Stromal cell of bone marrow (primary cell): ENCODE data around the gene TMEM221.
A peak's percentile ranks its signal among the peaks of the same experiment; 100 is the strongest.

Source experiments
- DNase-seq: peaks from one replicate; pipeline ENCODE4 v3.0.0-alpha.2; 2012; ENCODE audit warnings: low read depth

The TMEM221 gene

DNA sequence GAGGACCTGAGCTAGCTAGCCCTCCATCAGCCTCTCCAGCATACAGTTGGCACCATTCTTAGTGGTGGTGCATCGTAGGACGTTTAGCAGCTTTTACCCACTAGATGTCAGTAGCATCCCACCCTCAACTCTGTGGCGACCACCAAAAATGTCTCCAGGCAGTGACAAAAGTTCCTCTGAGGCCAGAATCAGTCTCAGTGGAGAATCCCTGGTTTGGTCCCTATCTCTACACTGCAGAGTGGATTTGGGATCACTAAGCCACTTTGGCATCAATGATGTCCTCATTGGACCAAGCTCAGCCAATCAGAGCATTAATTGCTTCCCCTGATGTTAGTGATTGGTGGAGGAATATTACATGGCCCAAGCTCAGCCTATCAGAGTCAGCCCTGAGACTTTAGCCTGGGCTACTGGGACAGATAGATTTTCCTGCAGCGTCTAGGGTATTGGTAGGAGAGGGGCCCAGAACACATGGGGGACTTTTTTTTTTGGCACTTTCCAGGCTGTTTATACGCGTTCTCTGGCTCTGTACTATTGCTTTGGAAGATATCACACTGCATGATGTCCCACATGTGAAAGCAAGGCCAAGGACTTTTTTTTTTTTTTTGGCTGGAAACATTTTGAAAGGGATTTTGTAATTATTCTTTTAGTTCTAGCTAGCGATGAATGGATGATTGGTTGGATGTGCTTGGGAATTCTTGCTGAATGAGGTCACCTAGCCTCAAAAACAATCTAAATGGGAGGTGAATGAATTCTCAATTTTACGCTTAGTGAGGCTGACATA is 7.0 kb downstream of the TMEM221 start:
- DNase-seq = no peak

- DNase-seq = no peak
Observed at GRCh38 chr19:17436874-17437267, 11.6 kb downstream of the TMEM221 start.

- no peak for DNase-seq
Observed at GRCh38 chr19:17436094-17436873, 12.2 kb downstream of the TMEM221 start.

GRCh38 chr19:17435218-17435617 is 13.2 kb downstream of the TMEM221 start:
- DNase-seq = no peak

DNA sequence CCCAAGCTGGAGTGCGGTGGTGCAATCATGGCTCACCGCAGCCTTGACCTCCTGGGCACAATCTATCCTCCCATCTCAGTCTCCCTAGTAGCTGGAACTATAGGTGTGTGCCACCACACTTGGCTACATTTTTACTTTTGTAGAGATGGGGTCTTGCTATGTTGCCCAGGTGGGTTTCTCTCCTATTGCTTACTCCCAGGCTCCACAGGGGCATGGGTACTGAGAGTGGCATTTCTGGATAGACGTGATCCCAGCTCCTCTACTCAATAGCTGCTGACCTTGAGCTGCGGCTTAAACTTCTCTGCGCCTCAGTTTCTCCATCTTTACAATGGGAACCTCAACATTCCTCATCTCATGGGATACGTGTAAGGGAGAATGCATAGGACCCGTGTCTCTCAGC is 17.1 kb downstream of the TMEM221 start:
- no peak for DNase-seq

GRCh38 chr19:17429641-17430113 is 18.8 kb downstream of the TMEM221 start:
- DNase-seq = no peak

GRCh38 chr19:17424743-17425365 is 23.6 kb downstream of the TMEM221 start:
- no peak for DNase-seq

DNA sequence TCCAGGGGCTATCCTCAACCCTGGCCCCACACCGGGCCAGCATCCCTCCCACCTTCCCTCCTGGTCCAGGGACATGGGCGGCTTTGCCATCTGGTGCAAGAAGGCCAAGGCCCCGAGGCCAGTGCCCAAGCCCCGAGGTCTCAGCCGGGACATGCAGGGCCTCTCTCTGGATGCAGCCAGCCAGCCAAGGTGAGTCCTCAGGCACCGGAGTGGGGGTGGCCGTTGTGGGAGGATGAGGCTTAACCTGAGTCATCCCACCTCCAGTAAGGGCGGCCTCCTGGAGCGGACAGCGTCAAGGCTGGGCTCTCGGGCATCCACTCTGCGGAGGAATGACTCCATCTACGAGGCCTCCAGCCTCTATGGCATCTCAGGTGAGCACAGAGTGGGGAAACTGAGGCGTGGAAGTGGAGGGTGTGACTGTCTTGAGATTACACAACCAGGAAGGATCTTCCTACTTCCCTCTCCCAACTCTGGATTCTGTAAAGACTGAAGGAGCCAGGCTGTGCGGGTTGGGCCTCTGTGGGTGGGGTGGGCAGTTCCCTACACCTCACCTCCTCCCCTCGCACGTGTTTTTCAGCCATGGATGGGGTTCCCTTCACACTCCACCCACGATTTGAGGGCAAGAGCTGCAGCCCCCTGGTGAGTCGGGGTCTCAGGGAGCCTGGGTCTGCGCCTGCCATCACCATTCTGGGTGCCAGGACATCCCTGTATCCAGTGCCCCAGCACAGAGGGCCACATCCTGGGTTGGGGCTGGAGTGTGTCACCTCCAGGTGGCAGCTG is 24.8 kb downstream of the TMEM221 start:
- DNase-seq = no peak

DNA sequence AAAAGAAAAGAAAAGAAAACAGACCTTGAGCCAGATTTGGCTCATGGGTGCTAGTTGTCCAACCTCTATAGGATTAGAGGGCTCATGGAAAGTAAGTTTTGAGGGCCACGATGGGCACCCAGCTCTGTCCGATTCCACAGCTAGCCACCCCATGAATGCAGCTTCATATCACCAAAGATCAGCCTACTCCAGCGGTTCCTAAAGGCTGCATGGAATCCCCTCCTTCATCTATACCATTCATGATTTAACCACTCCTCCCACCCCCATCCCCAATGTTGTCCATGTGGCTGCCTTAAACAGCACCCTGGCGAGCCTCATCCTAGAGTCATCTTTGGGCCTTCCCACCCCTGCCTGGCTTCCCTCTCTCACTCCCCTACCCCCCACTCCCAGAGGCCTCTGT is 26.5 kb downstream of the TMEM221 start:
- no peak for DNase-seq

- DNase-seq = no peak
Observed at GRCh38 chr19:17420475-17420924, 28.0 kb downstream of the TMEM221 start.

DNA sequence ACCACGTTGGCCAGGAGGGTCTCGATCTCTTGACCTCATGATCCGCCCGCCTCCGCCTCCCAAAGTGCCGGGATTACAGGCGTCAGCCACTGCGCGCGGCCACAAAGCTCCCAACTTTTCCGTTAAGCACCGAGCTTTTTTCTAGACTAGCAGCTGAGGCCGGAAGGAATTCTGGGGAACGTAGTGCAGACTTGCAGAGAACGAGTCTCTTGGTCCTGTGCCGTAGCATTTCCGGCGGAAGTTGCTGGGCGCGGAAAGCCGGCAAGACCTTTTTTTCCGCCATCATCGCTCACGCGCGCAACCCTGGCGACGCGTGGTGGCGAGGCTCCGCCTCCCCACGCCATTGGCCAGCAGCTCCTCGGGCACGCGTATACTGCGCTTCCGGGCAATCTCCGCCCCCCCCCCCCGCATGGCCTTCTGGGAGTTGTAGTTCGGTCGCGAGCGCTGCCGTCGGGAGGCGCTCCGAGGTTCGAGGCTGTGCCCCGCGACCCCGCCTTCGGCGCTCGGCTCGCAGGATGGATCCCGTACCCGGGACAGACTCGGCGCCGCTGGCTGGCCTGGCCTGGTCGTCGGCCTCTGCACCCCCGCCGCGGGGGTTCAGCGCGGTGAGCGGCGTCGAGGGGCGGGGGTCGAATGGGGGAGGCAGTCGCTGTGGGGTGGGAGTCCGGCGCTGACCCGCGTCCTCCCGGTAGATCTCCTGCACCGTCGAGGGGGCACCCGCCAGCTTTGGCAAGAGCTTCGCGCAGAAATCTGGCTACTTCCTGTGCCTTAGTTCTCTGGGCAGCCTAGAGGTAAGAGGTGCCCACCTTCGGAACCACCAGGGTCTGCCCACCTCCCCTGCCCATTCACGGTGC is 28.6 kb downstream of the TMEM221 start, which contains the start of gene MVB12A:
Gene MVB12A (plus strand): TSS at position 427 of the 854 bp plus-strand sequence. CDS start 89 bp downstream, at position 516.
- peak; percentile 99 for DNase-seq

GRCh38 chr19:17419154-17419620 is 29.3 kb downstream of the TMEM221 start:
- no peak for DNase-seq

DNA sequence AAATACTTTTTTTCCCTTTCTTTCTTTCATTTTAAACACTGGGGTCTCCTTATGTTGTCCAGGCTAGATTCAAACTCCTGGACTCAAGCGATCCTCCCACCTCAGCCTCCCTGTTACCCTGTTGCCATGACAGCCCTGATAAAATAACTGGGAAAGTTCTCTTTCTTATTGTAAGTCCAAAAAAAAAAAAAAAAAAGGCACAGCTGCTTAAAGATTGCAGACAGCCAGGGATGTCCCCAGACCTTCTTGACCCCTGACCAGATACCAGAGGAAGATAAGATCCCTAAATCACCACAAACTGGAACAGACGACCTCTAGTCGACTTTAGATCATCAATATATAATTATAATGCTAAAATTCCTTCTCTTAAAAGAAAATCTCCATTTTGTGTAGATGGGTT is 29.8 kb downstream of the TMEM221 start:
- no peak for DNase-seq

DNA sequence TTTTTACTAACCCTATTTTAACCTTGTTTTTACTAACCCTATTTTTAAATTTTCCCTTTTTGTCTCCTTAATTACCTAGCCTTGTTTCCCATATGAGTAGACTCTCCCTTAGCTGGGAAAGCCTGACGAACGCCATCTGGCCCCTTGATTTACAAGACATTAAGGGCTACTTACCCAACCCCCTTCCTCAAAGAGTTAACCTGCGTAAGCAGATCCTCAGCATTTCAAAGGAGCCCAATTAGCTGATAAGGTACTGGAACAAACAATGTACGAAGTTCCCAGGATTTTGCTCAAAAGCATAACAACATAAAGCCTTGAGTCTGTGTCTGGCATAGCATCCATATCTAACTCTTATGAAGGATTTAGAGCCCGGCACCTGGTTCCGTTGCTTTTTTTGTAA is 33.3 kb downstream of the TMEM221 start:
- no peak for DNase-seq

- DNase-seq = no peak
Observed at GRCh38 chr19:17414097-17414496, 34.4 kb downstream of the TMEM221 start.

GRCh38 chr19:17411801-17412200 is 36.7 kb downstream of the TMEM221 start:
- no peak for DNase-seq

DNA sequence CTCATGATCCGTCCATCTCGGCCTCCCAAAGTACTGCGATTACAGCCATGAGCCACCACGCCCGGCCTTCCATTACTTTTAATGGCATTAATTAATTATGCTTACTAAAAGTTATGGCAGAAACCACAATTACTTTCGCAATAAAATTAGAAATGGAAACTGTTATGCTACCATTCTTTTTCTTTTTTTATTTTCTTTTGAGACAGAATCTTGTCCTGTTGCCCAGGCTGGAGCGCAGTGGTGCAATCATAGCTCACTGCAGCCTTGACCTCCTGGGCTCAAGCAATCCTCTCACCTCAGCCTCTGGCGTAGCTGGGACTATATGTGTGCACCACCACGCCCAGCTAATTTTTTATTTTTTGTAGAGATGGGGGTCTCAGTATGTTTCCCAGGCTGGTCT is 38.5 kb downstream of the TMEM221 start:
- DNase-seq = no peak

DNA sequence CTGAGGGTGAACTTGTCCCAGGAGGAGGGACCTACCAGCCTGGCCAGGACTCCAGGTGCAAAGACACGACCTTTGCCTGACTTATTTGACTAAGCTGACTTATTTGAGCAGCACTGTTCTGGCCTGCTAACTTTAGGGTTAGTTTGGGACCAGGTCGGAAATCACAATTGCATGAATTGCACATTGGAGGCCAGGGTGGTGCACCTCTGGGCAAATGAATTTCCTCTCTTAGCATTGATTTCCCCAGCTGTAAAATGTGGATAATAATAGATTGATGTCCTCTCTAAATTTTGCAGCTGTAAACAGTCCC is 41.6 kb downstream of the TMEM221 start:
- DNase-seq = no peak

GRCh38 chr19:17406046-17406886 is 42.2 kb downstream of the TMEM221 start:
- peak; percentile 27 for DNase-seq
